ENCODE data around the gene TMCC1.
"Not testable (repeated sequence)": the region's sequence is repeated elsewhere in the genome, so short reads cannot be mapped to it uniquely, and the experiment has no call there.

Gene TMCC1

GRCh38 chr3:129892857-129893580, 492 bp downstream of the TMCC1 start:
- peak; percentile 62 for DNase-seq (ENCODE audit: low read depth)

DNA sequence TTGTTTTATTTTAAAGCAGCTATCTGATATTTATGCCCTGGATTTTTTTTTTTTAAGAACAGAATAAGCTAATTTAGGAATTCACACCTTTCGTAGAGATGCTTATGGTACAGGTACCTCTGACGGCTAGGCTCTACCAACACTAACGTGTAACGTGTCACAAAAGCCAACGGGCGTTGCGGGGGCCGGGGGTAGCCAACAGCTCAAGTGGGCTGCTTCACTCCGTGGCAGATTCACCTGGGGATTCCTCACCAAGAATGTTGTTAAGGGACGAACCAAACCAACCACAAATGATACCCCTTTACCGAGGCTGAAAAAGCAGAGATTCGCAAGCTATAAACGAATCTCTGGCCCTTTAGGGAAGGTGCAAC, 1.0 kb downstream of the TMCC1 start:
- no peak for DNase-seq (ENCODE audit: low read depth)

DNA sequence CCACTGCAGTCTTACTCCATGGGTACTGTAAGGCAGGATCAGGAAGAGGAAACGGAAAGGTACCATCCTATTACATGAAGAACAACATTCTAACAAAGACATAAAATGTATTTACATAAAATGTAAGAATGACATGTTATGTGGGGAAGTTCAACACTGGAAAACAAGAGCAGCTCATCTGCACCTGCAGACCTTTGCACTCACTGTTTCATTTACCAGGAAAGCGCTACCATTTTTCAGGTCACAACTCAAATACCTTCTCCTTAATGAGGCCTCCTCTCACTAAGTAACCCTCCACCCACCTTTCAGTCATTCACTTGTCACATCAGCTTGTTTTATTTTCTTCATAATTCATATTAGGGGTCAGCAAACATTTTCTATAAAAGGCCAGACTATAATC, 2.6 kb downstream of the TMCC1 start:
- DNase-seq (ENCODE audit: low read depth), result no peak

DNA sequence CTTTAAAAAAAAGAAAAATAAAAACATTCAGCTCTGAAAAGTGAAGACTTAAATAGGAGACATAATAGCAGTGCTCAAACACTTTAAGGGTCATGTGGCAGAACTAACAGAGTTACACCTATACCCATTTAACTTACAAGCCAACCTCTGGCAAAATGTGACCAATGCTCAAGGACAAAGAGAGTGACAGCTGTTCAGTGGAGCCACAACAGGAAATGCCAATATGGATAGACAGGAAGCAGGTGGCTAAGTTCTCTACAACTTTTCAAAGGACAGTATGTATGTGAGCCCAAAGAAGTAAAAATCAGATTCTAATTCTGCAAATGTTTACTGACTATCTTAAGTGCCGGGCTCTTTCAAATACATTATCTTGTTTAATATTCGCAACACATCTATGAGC, 3.4 kb downstream of the TMCC1 start:
- peak; percentile 18 for DNase-seq (ENCODE audit: low read depth)

GRCh38 chr3:129888771-129889170, 4.7 kb downstream of the TMCC1 start:
- peak; percentile 95 for DNase-seq (ENCODE audit: low read depth)

- DNase-seq (ENCODE audit: low read depth), result no peak
These were observed 12.2 kb downstream of the TMCC1 start for GRCh38 chr3:129881261-129881660.

DNA sequence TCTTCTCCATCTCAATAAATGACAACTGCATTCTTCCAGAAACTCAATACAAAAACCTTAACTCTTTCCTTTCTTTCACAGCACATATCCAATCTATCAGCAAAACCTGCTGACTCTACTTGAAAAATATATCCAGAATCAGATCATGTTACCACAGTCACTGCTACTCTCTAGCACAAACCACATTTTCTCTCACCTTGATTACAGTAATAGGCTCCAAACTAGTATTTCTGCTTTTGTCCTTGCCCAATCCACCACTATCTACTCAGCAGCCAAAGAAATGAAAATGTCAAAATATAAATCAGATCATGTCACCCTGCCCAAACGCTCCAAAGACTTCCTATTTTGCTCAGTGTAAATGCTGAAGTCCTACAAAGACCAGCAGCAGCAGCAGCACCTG, 15.2 kb downstream of the TMCC1 start:
- no peak for DNase-seq (ENCODE audit: low read depth)

DNA sequence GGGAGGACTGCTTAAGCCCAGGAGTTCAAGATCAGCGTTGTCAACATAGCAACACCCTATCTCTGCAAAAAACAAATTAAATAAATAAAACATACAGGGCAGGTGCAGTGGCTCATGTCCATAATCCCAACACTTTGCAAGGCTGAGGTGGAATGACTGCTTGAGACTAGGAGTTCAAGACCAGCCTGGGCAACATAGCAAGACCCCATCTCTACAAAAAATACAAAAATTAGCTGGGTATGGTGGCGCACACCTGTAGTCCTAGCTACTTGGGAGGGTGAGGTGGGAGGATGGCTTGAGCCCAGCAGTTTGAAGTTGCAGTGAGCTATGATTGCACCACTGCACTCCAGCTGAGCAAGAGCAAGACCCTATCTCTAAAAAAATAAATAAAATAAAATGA, 19.0 kb downstream of the TMCC1 start:
- DNase-seq (ENCODE audit: low read depth), result not testable (repeated sequence)

DNA sequence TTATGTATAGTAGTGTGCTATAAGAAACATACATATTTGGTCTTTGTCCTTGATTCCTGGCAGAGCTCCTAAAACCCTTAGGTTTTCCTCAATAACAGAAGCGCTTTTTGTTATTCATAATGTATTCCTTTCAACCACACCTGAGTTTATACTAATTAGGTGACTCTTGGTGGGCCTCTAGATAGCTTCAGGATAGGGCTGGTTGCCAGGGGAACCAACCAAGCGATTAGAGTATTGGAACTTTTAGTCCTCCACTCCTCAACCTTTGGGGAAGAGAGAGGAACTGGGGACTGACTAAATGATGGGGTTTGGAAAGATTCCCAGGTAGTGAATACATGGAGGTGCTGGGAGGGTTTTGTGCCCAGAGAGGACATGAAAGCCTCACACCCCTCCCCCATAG, 24.6 kb downstream of the TMCC1 start:
- DNase-seq (ENCODE audit: low read depth), result no peak

GRCh38 chr3:129867506-129868124, 25.9 kb downstream of the TMCC1 start:
- no peak for DNase-seq (ENCODE audit: low read depth)

DNA sequence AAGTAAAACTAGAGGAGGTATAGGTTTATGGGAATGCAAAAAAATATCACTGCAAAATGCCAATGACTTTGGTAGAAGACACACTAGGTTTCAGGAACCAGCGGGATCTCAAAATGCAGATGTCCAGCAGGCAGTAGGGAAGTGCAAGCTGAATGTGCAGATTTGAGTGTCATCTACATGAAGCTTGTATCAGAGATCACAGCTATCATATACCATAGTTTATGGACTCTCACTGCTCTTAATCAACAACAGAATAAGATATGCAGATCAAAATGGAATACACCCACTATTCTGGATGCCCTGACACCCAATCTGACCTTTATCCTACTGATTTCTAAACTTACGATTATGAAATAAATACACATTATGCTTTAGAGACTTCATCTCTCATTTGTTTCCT, 27.7 kb downstream of the TMCC1 start:
- no peak for DNase-seq (ENCODE audit: low read depth)

DNA sequence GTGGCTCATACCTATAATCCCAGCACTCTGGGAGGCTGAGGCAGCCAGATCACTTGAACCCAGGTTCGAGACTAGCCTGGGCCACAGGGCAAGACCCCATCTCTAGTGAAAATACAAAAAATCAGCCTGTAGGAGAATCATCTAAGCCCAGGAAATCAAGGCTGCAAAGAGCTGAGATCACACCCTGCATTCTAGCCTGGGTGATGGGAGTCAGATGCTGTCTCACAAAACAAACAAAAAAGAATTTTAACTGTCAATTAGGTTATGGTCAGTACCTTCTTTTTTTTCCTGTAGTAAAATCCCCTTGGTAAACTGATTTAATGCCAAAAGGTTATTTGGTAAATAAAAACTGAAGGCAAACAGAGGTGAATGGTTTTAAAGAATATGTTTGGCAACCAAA, 29.0 kb downstream of the TMCC1 start:
- no peak for DNase-seq (ENCODE audit: low read depth)

DNA sequence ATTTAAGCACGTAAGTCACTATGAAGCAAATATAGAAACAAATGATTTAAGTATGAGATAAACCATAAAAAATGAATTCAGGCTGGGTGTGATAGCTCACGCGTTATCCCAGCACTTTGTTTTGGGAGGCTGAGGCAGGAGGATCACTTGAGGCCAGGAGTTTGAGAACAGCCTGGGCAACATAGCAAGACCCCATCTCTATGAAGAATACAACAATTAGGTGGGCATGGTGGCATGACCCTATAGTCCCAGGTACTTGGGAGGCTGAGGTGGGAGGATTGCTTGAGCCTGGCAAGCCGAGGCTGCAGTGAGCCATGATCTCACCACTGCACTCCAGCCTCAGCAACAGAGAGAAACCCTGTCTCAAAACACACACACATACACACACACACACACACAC, 34.2 kb downstream of the TMCC1 start:
- DNase-seq (ENCODE audit: low read depth), result no peak

GRCh38 chr3:129857899-129858298, 35.6 kb downstream of the TMCC1 start:
- no peak for DNase-seq (ENCODE audit: low read depth)

DNA sequence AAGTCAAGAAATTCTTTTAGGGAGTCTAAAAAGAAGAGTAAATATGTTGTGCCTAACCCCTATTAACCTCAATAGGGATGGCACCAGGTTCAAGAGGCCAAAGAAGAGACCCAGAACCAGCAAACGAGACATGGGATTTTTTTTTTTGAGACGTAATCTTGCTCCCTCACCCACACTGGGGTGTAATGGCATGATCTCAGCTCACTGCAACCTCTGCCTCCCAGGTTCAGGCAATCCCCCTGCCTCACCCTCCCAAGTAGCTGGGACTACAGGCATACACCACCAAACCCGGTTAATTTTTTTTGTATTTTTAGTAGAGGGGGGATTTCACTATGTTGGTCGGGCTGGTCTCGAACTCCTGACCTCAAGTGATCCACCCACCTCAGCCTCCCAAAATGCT, 36.7 kb downstream of the TMCC1 start:
- DNase-seq (ENCODE audit: low read depth), result not testable (repeated sequence)

- peak; percentile 64 for DNase-seq (ENCODE audit: low read depth)
These were observed 37.6 kb downstream of the TMCC1 start for GRCh38 chr3:129855832-129856419.

DNA sequence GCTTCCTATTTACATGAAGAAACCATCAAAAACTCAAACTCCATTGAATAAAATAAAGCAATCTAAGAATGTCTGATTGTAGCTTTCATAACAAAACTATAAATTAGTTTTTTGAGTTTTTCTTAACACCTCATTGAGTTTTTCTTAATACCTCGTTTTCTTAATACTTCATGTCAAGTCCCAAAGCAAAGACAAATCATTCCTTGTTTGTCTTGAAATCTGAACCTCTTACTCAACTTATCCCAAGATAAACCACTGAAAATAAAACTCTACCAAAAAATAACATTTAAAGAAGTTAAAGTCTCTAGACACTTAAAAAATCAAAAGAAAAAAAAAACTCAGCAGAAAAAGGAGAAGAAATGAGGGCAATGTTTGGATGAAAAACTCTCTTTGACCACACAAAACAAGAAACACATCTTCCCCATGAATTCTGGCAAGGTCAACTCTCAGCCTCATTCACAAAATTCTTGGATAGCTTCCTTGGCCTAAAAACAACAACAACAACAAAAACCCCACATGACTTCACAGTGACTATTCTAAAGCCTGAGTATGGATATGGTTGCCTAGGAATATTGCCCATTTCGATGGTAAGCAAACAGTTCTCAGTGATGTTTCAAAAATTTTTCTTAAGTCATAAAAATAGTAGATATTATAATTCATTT, 38.2 kb downstream of the TMCC1 start:
- no peak for DNase-seq (ENCODE audit: low read depth)

DNA sequence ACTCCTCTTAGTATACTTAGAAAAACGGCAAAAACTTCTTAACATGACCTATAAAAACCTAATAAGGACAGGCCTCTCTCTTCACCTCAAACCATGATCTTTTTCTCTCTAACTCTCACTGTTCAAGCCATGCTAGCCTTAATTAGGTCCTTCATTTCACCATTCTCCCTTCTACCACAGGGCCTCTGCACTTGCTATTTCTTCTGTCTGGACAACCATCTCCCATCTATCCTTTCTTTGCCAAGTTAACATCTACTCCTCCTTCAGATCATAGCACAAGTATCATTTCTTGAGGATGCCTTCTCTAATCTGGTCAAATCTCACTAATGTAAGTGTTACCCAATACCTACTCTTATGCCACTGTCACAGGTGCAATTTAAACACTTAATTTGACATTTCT, 39.1 kb downstream of the TMCC1 start:
- DNase-seq (ENCODE audit: low read depth), result no peak

GRCh38 chr3:129845956-129846355, 47.6 kb downstream of the TMCC1 start:
- DNase-seq (ENCODE audit: low read depth), result no peak

DNA sequence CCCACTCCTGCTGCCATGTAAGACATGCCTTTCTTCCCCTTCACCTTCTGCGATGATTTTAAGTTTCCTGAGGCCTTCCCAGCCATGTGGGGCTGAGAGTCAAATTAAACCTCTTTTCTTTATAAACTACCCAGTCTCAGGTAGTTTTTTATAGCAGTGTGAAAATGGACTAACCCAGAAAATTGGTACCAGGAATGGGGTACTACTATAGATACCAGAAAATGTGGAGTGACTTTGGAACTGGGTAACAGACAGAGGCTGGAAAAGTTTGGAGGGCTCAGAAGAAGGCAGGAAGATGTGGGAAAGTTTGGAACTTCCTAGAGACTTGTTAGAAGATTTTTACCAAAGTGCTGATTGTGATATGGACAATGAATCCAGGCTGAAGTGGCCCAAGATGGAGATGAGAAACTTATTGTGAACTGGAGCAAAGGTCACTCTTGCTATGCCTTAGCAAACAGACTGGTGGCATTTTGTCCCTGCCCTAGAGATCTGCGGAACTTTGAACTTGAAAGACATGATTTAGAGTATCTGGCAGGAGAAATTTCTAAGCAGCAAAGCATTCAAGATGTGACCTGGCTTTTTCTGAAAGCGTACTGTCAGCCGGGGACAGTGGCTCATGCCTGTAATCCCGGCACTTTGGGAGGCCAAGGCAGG, 52.7 kb downstream of the TMCC1 start:
- DNase-seq (ENCODE audit: low read depth), result no peak

DNA sequence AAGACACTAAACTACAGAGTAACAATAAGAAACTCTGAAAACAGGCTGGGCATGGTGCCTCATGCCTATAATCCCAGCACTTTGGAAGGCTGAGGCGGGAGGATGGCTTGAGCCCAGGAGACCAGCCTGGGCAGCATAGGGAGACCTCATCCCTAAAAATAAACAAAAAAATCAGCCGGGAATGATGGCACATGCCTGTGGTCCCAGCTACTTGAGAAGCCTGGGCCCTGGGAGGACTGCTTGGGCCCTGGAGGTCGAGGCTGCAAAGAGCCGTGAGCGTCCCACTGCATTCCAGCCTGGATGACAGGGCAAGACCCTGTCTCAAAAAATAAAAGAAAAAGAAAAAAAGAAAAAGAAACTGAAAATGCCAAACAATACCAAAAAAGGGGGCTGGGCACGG, 55.4 kb downstream of the TMCC1 start:
- no peak for DNase-seq (ENCODE audit: low read depth)

DNA sequence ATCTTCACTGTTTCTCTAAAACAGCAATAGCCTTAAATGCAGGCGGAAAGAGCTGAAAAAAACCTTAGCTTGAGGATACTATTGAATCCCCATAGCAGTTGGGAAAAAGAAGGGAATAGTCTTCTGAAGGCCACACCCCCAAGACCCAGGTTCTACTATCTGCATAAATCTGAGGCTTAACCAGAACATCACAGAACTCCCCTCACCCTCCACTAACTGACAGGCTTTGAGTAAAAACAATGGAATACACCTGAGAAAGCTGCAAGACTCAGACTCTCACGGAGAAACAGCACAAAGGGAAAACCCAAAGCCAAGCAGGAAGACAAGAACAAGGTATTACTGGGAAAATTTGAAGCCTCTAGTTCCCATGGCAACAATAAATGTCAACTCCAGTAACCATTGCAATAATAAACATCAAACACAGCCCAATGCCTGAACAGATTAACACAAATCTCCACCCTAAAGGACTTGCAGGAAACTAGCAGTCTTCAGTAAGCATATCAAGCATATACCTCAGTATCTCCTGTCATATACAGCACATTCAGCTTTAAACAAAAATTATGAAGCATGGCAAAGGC, 56.4 kb downstream of the TMCC1 start:
- no peak for DNase-seq (ENCODE audit: low read depth)

Measured in ELR (cell line).